Fibroblast of mammary gland (primary cell): Measurements from ENCODE around the gene CEP128.

Experiments used
- DNase-seq: peaks from one replicate; pipeline ENCODE4 v3.0.0-alpha.2; 2010; ENCODE audit warnings: low read depth
- H3K4me3 ChIP-seq: 2 replicates; pipeline ENCODE4 v1.5.1; 2011; ENCODE audit warnings: low read depth, mild to moderate bottlenecking, low read length, moderate library complexity; ENCODE audit not compliant: control insufficient read depth
- CTCF ChIP-seq: conservative IDR thresholded peaks from 2 replicates; pipeline ENCODE4 v1.5.1; 2011; ENCODE audit warnings: low read depth, low read length, inconsistent platforms; ENCODE audit not compliant: control insufficient read depth, insufficient read depth

Gene CEP128

DNA sequence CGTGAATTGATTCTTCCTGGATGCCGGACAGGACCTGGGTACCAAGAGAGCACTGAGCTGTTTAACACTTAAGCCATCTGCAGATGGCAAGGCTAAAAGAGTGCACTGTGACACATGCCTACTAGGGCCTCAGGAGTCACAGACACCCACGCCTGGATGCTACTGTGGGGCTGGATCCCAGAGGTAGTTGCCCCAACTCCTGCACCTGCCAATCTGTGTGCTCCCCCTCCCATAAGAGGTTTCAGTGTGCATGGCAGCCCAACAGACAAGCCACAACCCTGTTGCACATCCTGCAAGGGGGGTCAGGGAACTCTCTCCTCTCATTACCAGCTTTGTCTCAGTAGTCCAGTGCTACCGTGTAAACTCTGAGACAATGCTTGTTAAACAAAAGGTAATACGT lies 169.0 kb downstream of the CEP128 start:
- no peak for TF ChIP-seq CTCF
- no peak for DNase-seq
- H3K4me3 ChIP-seq = no peak overlapping the region

- DNase-seq = no peak
- no peak overlapping the region for H3K4me3 ChIP-seq
- no peak for TF ChIP-seq CTCF
Measured at GRCh38 chr14:80771201-80771600, 170.3 kb downstream of the CEP128 start.

- H3K4me3 ChIP-seq = no peak overlapping the region
- DNase-seq = peak; percentile 35
- TF ChIP-seq CTCF = no peak
Measured at GRCh38 chr14:80770114-80770908, 171.2 kb downstream of the CEP128 start.

- no peak overlapping the region for H3K4me3 ChIP-seq
- no peak for DNase-seq
- no peak for TF ChIP-seq CTCF
Measured at GRCh38 chr14:80768646-80769045, 172.9 kb downstream of the CEP128 start.

- TF ChIP-seq CTCF = no peak
- no peak overlapping the region for H3K4me3 ChIP-seq
- no peak for DNase-seq
Measured at GRCh38 chr14:80764921-80765507, 176.5 kb downstream of the CEP128 start.

DNA sequence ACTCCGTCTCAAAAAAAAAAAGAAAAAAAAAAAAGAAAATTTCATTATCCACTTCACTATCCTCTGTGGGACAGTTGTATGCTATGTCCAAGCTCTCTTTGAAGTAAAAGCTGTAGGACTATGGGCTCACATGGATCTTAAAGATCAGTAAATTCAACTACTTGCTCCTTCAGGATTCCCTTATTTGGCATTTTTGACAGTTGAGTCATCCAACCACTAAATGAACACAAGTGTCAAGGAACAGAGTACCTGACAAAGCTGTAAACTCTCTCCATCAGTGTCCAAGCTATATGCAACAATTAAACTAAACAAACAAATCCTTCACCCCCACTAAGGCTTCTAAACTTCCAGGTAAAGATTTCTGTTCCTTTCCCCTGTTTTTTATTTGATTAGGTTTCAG lies 177.0 kb downstream of the CEP128 start:
- peak; percentile 11 for DNase-seq
- no peak for TF ChIP-seq CTCF
- H3K4me3 ChIP-seq = no peak overlapping the region
